HG03439 (cell line): ENCODE data around the gene NFYA.

Experiments used
- ATAC-seq: cut with Tn5 transposase; IDR thresholded peaks from one replicate; pipeline ENCODE4 v1.9.1; 2021; ENCODE audit warnings: mild to moderate bottlenecking, moderate library complexity; ENCODE audit not compliant: unreplicated experiment

The NFYA gene

GRCh38 chr6:41046084-41046483, 26.7 kb upstream of the NFYA start:
- no peak for ATAC-seq

GRCh38 chr6:41047306-41047705, 25.5 kb upstream of the NFYA start:
- no peak for ATAC-seq

- ATAC-seq, result no peak
Measured at GRCh38 chr6:41047745-41048732, 24.7 kb upstream of the NFYA start.

- no peak for ATAC-seq
Measured at GRCh38 chr6:41049521-41049920, 23.3 kb upstream of the NFYA start.

GRCh38 chr6:41049955-41050354, 22.8 kb upstream of the NFYA start:
- no peak for ATAC-seq

- ATAC-seq, result no peak
Measured at GRCh38 chr6:41050536-41050935, 22.2 kb upstream of the NFYA start.

GRCh38 chr6:41051873-41052272, 20.9 kb upstream of the NFYA start:
- no peak for ATAC-seq

- no peak for ATAC-seq
Measured at GRCh38 chr6:41053041-41053440, 19.7 kb upstream of the NFYA start, which contains the start of gene APOBEC2. Gene APOBEC2 (plus strand): TSS chr6:41053202. CDS start chr6:41053348, 146 bp downstream.

GRCh38 chr6:41054511-41054910, 18.3 kb upstream of the NFYA start:
- no peak for ATAC-seq

- ATAC-seq, result no peak
Measured at GRCh38 chr6:41055149-41055548, 17.6 kb upstream of the NFYA start.

- no peak for ATAC-seq
Measured at GRCh38 chr6:41056768-41057490, 15.8 kb upstream of the NFYA start.

GRCh38 chr6:41058783-41059181, 14.0 kb upstream of the NFYA start:
- ATAC-seq, result no peak

GRCh38 chr6:41059556-41059955, 13.2 kb upstream of the NFYA start:
- no peak for ATAC-seq

GRCh38 chr6:41061196-41061726, 11.5 kb upstream of the NFYA start:
- no peak for ATAC-seq

GRCh38 chr6:41062056-41062455, 10.7 kb upstream of the NFYA start:
- ATAC-seq, result no peak

GRCh38 chr6:41063884-41064285, 8.9 kb upstream of the NFYA start:
- no peak for ATAC-seq

- no peak for ATAC-seq
Measured at GRCh38 chr6:41064841-41065240, 7.9 kb upstream of the NFYA start.

- ATAC-seq, result no peak
Measured at GRCh38 chr6:41065550-41066026, 7.2 kb upstream of the NFYA start.

GRCh38 chr6:41066867-41067304, 5.9 kb upstream of the NFYA start:
- no peak for ATAC-seq

GRCh38 chr6:41071501-41071922, 1.3 kb upstream of the NFYA start:
- ATAC-seq, result no peak
